ENCODE results near the gene PRSS12.

- no peak for TF ChIP-seq CTCF (conservative IDR thresholded peaks at IDR 0.05; ENCODE audit: low read depth in 2 of 2)
- no peak for TF ChIP-seq EZH2phosphoT487 (IDR thresholded peaks at IDR 0.05; ENCODE audit: unreplicated experiment)
- TF ChIP-seq REST (IDR thresholded peaks at IDR 0.05; ENCODE audit: unreplicated experiment): no peak
- TF ChIP-seq EZH2 (IDR thresholded peaks at IDR 0.05; ENCODE audit: low read depth, unreplicated experiment): no peak
- TF ChIP-seq POLR2AphosphoS5 (IDR thresholded peaks at IDR 0.05; ENCODE audit: low read depth): no peak
- no peak for TF ChIP-seq CREB1 (CRISPR knock-in tag; IDR thresholded peaks at IDR 0.05; ENCODE audit: low read depth)
- no peak for TF ChIP-seq JUNB (IDR thresholded peaks at IDR 0.05; ENCODE audit: unreplicated experiment)
- TF ChIP-seq ZNF114 (CRISPR knock-in tag; IDR thresholded peaks at IDR 0.05): no peak
- no peak for TF ChIP-seq NANOG (IDR thresholded peaks at IDR 0.05; ENCODE audit: borderline replicate concordance)
- TF ChIP-seq ZNF462 (CRISPR knock-in tag; IDR thresholded peaks at IDR 0.05): no peak
- TF ChIP-seq ETS1 (IDR thresholded peaks at IDR 0.05): no peak
- TF ChIP-seq STAT1 (IDR thresholded peaks at IDR 0.05; ENCODE audit: unreplicated experiment): no peak
- no peak for TF ChIP-seq ZNF331 (CRISPR knock-in tag; IDR thresholded peaks at IDR 0.05; ENCODE audit: low read depth)
Measured at GRCh38 chr4:118264096-118264495, 88.7 kb downstream of the PRSS12 start.

Data from GM23338 (cell line).